Suprapubic skin (tissue), 4 donors: ENCODE results near the gene OLFML2A. TPM values are rescaled to one million over a fixed set of nuclear protein-coding genes. Genes with fewer than 3 reads are reported as not detected.

Source experiments
- DNase-seq, 2 donors: peaks; one replicate each; pipeline ENCODE4 v3.0.0-alpha.2; 2019; ENCODE audit warnings: low spot score in 2 of 2
- H3K27ac ChIP-seq: fragments of 200-600 bp; sonication (generic); one replicate; pipeline ENCODE4 v1.5.1; 2019
- H3K27me3 ChIP-seq: fragments of 200-600 bp; sonication (generic); one replicate; pipeline ENCODE4 v1.5.1; 2019
- H3K36me3 ChIP-seq: fragments of 200-600 bp; sonication (generic); one replicate; pipeline ENCODE4 v1.5.1; 2019
- H3K4me1 ChIP-seq: fragments of 200-600 bp; sonication (generic); one replicate; pipeline ENCODE4 v1.5.1; 2019
- H3K4me3 ChIP-seq: fragments of 200-600 bp; sonication (generic); one replicate; pipeline ENCODE4 v1.5.1; 2019; ENCODE audit warnings: mild to moderate bottlenecking
- H3K9me3 ChIP-seq: fragments of 200-600 bp; sonication (generic); one replicate; pipeline ENCODE4 v1.5.1; 2019
- EP300 ChIP-seq: sonication (generic); formaldehyde crosslinking; IDR thresholded peaks from one replicate; pipeline ENCODE4 v1.6.1; 2017; ENCODE audit warnings: antibody characterized with exemption
- POLR2A ChIP-seq, 2 donors: fragments of 450-650 bp; IDR thresholded peaks; one replicate each; pipeline ENCODE4 v1.6.1; 2017; ENCODE audit warnings: antibody characterized with exemption in 2 of 2, mild to moderate bottlenecking in 2 of 2, moderate library complexity in 2 of 2
- POLR2AphosphoS5 ChIP-seq, 3 donors: sonication (generic); formaldehyde crosslinking; IDR thresholded peaks; one replicate each; pipeline ENCODE4 v1.6.1; 2017; ENCODE audit warnings: antibody characterized with exemption in 3 of 3
- WGBS: methylation state at CpG from one replicate; pipeline ENCODE4 v1.1.5; 2018; 5-methylcytosine and 5-hydroxymethylcytosine counted together
- total RNA-seq, 4 donors: library from RNA; depleted of rRNA; stranded (reverse); fragments of >200 nt; gene quantifications; one replicate each; pipeline ENCODE4 v1.1.0, GENCODE V29; 2016
- TF ChIP-seq, protein P1 (sequence below), 2 donors: fragments of 200-600 bp in 1 of 2; fragments of 450-650 bp in 1 of 2; sonication (generic) in 1 of 2; IDR thresholded peaks; one replicate each; pipeline ENCODE4 v1.5.1; 2016 to 2019; ENCODE audit warnings: antibody characterized with exemption in 2 of 2, mild to moderate bottlenecking in 1 of 2, moderate library complexity in 1 of 2

The OLFML2A gene
- total RNA-seq, 4 donors from 2014 or later = 14.6 to 36.8 (median 18.9) TPM

DNA sequence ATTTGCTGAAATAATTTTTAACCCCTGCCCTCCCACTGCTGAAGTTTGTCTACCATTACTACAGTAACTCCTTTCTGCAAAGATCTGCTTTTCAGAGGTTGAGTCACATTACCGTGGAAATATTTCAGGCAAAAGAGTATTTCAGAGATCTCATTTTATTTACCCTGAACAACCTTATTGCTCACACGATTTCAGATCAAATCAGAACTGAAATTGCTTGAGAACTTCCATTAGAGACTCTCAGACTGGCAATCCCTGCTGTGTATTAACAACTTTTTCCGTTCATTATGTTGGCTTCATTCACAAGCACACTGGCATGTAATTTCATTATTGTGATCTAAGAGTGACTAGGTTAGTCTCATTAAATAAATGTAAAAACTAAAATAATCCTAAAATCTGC, 21.9 kb upstream of the OLFML2A start:
- H3K36me3 ChIP-seq = no peaks in the 10 kb centered on the region
- no peaks in the 10 kb centered on the region for H3K9me3 ChIP-seq
- H3K4me1 ChIP-seq = no peaks in the 10 kb centered on the region
- H3K27me3 ChIP-seq = peaks cover 38% of the 10 kb centered on the region
- WGBS = 62% methylated on average over 3 of the region's 3 CpGs
- H3K27ac ChIP-seq = no peak overlapping the region
- TF ChIP-seq POLR2AphosphoS5 (IDR thresholded peaks at IDR 0.05) (no peak), EP300 (no peak), POLR2A (IDR thresholded peaks at IDR 0.05) (no peak)
- TF ChIP-seq, protein P1, sequence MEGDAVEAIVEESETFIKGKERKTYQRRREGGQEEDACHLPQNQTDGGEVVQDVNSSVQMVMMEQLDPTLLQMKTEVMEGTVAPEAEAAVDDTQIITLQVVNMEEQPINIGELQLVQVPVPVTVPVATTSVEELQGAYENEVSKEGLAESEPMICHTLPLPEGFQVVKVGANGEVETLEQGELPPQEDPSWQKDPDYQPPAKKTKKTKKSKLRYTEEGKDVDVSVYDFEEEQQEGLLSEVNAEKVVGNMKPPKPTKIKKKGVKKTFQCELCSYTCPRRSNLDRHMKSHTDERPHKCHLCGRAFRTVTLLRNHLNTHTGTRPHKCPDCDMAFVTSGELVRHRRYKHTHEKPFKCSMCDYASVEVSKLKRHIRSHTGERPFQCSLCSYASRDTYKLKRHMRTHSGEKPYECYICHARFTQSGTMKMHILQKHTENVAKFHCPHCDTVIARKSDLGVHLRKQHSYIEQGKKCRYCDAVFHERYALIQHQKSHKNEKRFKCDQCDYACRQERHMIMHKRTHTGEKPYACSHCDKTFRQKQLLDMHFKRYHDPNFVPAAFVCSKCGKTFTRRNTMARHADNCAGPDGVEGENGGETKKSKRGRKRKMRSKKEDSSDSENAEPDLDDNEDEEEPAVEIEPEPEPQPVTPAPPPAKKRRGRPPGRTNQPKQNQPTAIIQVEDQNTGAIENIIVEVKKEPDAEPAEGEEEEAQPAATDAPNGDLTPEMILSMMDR (IDR thresholded peaks at IDR 0.05) = no peak
- no peak for DNase-seq
- H3K4me3 ChIP-seq = no peak overlapping the region

DNA sequence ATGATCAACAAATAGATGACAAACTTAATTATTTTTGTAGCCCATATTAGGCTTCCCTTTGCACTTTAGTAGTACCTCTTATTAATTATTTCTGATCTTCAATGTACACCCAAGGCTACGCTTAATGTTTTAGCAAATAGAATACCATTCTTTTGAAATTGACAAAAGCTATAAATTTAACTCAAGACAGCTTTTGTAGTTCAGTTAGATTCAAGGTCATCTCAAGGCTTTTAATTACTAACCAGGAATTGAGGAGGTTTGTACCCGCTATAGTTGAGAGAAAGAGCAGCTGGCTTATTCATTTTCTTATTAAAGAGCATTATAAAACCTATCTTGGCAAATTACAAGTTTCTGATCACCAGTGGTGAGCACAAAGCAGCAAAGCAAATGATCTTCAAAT, 20.9 kb upstream of the OLFML2A start:
- no peak for TF ChIP-seq EP300
- TF ChIP-seq POLR2AphosphoS5 (IDR thresholded peaks at IDR 0.05) = no peak
- TF ChIP-seq, protein P1 (IDR thresholded peaks at IDR 0.05) = no peak
- no peak for TF ChIP-seq POLR2A (IDR thresholded peaks at IDR 0.05)
- DNase-seq = no peak
- Histone ChIP-seq H3K9me3 (no peaks in the 10 kb centered on the region), H3K27ac (no peak overlapping the region), H3K36me3 (no peaks in the 10 kb centered on the region), H3K4me3 (no peak overlapping the region), H3K27me3 (peaks cover 38% of the 10 kb centered on the region), H3K4me1 (no peaks in the 10 kb centered on the region)
- 95% methylated on average over 2 of the region's 2 CpGs for WGBS

DNA sequence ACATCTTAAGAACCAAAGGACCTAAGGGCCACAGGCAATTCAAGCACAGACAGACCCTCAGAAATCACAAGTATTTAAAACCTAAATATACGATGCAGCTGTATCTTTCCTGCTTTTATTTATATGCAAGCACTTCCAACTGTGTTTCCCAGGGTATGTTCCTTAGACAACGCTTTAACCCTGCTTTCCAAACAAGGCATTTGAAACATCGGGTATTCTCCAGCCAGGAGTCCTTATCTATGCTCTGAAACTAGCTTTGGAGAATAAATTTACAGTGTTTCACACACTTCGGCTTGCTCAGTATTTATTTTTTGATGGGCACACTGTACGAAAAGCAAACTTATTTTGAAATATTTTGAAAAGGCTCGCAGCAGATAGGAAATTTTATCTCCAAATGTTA, 19.3 kb upstream of the OLFML2A start:
- DNase-seq = no peak
- H3K4me1 ChIP-seq = no peaks in the 10 kb centered on the region
- TF ChIP-seq EP300 (no peak), POLR2A (IDR thresholded peaks at IDR 0.05) (no peak), POLR2AphosphoS5 (IDR thresholded peaks at IDR 0.05) (no peak)
- TF ChIP-seq, protein P1 (IDR thresholded peaks at IDR 0.05) = no peak
- no peaks in the 10 kb centered on the region for H3K36me3 ChIP-seq
- no peak overlapping the region for H3K4me3 ChIP-seq
- H3K27ac ChIP-seq = no peak overlapping the region
- H3K27me3 ChIP-seq = peaks cover 51% of the 10 kb centered on the region
- 82% methylated on average over 6 of the region's 6 CpGs for WGBS
- H3K9me3 ChIP-seq = no peaks in the 10 kb centered on the region

DNA sequence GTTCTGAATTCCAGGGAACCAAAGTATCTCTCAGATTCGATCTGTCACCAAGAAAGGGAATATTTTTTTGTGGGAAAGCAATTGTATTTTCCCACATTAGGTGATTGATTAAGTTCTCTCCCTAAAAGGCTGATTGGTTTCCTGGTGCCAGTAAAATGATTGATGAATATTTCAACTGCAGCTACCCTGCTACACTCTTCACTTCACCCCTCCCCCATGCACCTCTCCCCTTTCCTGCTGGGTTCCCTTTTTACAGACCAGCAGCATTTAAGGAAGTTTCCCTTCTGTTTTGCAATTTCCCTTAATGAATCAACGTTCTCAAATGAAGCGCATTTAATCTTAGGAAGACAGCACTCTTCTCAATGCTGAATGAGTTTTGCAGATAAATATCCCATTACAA, 18.9 kb upstream of the OLFML2A start:
- WGBS = 64% methylated on average over 3 of the region's 3 CpGs
- DNase-seq = no peak
- H3K9me3 ChIP-seq = no peaks in the 10 kb centered on the region
- TF ChIP-seq POLR2A (IDR thresholded peaks at IDR 0.05) (no peak), POLR2AphosphoS5 (IDR thresholded peaks at IDR 0.05) (no peak), EP300 (no peak)
- TF ChIP-seq, protein P1 (IDR thresholded peaks at IDR 0.05) = no peak
- no peaks in the 10 kb centered on the region for H3K36me3 ChIP-seq
- H3K27me3 ChIP-seq = peaks cover 55% of the 10 kb centered on the region
- H3K27ac ChIP-seq = no peak overlapping the region
- no peaks in the 10 kb centered on the region for H3K4me1 ChIP-seq
- H3K4me3 ChIP-seq = no peak overlapping the region

DNA sequence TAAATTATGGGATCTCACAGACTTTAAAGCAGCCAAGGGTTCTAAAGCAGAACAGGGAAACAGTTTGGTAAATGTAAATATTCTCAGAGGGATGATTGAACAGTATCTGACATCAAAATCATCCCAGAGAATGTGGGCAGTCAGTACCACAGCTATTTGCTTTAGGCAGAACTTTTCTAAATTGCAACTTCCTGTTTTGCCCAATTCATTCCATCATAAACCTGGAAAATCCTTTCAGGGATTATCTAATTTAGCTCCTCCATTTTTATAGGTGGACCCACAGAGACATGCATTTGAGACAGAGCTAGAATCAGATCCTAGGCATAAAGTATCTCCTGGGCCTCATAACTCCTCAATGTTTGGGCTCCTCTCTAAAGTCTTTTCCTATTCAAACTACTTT, 18.2 kb upstream of the OLFML2A start:
- no peaks in the 10 kb centered on the region for H3K4me1 ChIP-seq
- no peak for DNase-seq
- no peak overlapping the region for H3K27ac ChIP-seq
- no peaks in the 10 kb centered on the region for H3K9me3 ChIP-seq
- no peak for TF ChIP-seq POLR2A (IDR thresholded peaks at IDR 0.05)
- TF ChIP-seq, protein P1 (IDR thresholded peaks at IDR 0.05) = no peak
- no peak for TF ChIP-seq EP300
- TF ChIP-seq POLR2AphosphoS5 (IDR thresholded peaks at IDR 0.05) = no peak
- H3K4me3 ChIP-seq = no peak overlapping the region
- peaks cover 55% of the 10 kb centered on the region for H3K27me3 ChIP-seq
- no peaks in the 10 kb centered on the region for H3K36me3 ChIP-seq
